ENCODE results near the gene CTNNA3. TPM values are rescaled to one million over a fixed set of nuclear protein-coding genes. Genes with fewer than 3 reads are reported as not detected.

CTNNA3 gene
- total RNA-seq, 1 donor from 2014 or later: 159 TPM

DNA sequence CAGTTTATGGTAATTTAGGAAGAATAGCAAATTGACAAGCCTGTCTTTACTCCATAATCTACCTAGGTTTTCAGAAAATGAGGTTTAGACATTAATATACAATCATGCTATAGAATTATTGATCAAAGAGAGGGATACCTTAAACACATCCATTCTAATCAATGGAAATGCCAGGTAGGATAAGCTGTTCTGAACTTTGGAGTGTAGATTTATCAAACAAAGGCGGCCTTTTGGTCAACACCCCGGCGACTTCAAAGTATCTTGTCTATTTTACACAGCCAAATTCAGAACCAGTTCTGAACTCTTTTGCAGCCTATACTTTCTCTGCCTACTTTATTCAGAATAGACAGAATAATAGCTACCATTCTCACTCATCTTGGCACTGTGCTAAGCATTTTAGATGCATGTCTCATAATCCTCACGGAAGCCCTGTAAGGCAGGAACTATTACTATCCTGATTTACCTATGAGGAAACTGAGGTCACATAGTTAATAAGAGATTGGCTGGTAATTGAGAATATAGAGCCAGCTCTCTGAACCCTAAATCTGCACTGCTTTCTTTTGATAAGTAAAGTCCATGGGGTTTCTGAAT, 1412.0 kb downstream of the CTNNA3 start:
- no peak for DNase-seq
- TF ChIP-seq, protein P1, sequence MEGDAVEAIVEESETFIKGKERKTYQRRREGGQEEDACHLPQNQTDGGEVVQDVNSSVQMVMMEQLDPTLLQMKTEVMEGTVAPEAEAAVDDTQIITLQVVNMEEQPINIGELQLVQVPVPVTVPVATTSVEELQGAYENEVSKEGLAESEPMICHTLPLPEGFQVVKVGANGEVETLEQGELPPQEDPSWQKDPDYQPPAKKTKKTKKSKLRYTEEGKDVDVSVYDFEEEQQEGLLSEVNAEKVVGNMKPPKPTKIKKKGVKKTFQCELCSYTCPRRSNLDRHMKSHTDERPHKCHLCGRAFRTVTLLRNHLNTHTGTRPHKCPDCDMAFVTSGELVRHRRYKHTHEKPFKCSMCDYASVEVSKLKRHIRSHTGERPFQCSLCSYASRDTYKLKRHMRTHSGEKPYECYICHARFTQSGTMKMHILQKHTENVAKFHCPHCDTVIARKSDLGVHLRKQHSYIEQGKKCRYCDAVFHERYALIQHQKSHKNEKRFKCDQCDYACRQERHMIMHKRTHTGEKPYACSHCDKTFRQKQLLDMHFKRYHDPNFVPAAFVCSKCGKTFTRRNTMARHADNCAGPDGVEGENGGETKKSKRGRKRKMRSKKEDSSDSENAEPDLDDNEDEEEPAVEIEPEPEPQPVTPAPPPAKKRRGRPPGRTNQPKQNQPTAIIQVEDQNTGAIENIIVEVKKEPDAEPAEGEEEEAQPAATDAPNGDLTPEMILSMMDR (IDR thresholded peaks at IDR 0.05; ENCODE audit: borderline replicate concordance): no peak
- Histone ChIP-seq H3K9me3 (replicated peaks) (no peaks in the 10 kb centered on the region), H3K36me3 (no peaks in the 10 kb centered on the region), H3K4me3 (no peak overlapping the region), H3K27me3 (ENCODE audit: low read depth) (no peaks in the 10 kb centered on the region), H3K4me1 (no peaks in the 10 kb centered on the region), H3K27ac (replicated peaks) (no peak overlapping the region)
- intact Hi-C loops (cut with micrococcal nuclease): no loop called here

DNA sequence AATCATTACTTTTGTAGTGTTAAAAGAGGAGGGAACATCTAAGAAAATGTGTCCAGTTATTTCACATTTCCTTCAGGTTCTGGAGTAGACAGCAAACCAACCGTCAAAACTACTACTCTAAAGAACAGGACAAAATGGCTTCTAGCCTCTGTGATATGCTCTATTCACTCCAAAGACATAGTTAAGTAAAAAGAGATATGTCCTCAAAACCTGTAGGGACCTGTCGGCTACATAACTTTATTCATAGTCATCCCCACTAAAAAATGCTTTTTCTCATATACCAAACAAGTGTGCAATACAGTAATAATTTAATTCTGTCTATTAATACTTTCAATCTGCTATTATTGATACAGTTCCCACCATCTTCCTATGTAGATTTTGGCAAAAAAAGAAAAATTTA, 1412.9 kb downstream of the CTNNA3 start:
- no peaks in the 10 kb centered on the region for H3K9me3 ChIP-seq (replicated peaks)
- H3K27ac ChIP-seq (replicated peaks): no peak overlapping the region
- DNase-seq: no peak
- H3K27me3 ChIP-seq (ENCODE audit: low read depth): no peaks in the 10 kb centered on the region
- H3K4me3 ChIP-seq: no peak overlapping the region
- no peaks in the 10 kb centered on the region for H3K4me1 ChIP-seq
- TF ChIP-seq, protein P1 (IDR thresholded peaks at IDR 0.05; ENCODE audit: borderline replicate concordance): no peak
- intact Hi-C loops (cut with micrococcal nuclease): no loop called here
- no peaks in the 10 kb centered on the region for H3K36me3 ChIP-seq

DNA sequence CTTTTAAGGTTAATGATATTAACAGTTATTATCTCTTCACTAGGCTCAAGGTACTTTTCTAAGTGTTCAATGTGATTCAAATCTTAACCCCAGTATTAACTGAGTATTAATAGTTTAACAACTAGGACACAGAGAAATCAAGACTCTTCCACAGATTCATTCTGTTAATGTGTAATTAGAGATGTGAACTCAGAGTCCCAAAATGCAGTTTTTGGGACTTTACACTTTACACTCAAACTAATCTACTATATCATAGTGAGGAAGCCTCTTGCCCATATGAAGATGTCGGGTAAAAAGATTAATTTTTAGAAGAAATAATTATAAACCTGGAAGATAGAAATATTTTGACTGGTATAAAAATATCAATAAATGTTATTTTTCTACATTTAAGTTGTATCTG, 1414.7 kb downstream of the CTNNA3 start:
- no peak for DNase-seq
- H3K27ac ChIP-seq (replicated peaks): no peak overlapping the region
- no peaks in the 10 kb centered on the region for H3K9me3 ChIP-seq (replicated peaks)
- TF ChIP-seq, protein P1 (IDR thresholded peaks at IDR 0.05; ENCODE audit: borderline replicate concordance): no peak
- H3K4me3 ChIP-seq: no peak overlapping the region
- intact Hi-C loops (cut with micrococcal nuclease): no loop called here
- H3K27me3 ChIP-seq (ENCODE audit: low read depth): no peaks in the 10 kb centered on the region
- no peaks in the 10 kb centered on the region for H3K36me3 ChIP-seq
- no peaks in the 10 kb centered on the region for H3K4me1 ChIP-seq

GRCh38 chr10:66277481-66277880, 1418.5 kb downstream of the CTNNA3 start:
- TF ChIP-seq, protein P1 (IDR thresholded peaks at IDR 0.05; ENCODE audit: borderline replicate concordance): no peak
- Histone ChIP-seq H3K27me3 (ENCODE audit: low read depth) (no peaks in the 10 kb centered on the region), H3K36me3 (no peaks in the 10 kb centered on the region), H3K4me3 (no peak overlapping the region), H3K9me3 (replicated peaks) (no peaks in the 10 kb centered on the region), H3K27ac (replicated peaks) (no peak overlapping the region), H3K4me1 (no peaks in the 10 kb centered on the region)
- intact Hi-C loops (cut with micrococcal nuclease): no loop called here
- no peak for DNase-seq

DNA sequence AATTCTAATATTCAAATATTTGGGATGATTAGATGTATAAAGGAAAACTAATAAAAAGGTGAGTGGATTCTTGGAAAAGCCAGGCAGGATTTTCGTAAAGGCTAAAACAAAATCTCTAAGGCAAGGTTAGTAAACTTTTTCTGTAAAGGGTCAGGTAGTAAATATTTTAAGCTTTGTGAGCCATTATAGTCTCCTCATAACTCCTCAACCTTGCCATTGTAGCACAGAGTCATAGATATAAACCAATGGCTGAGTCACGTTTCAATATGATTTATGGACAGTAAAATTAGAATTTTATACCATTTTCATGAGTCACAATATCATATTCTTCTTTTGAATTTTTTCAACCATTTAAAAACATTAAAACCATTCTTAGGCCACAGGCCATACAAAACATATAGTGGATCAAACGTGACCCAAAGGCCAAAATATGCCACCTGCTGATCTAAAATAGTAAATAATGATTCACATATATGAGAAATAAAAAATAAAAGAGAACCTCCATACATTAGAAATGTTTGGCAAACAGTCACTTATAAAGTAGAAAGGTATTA, 1422.0 kb downstream of the CTNNA3 start:
- TF ChIP-seq, protein P1 (IDR thresholded peaks at IDR 0.05; ENCODE audit: borderline replicate concordance): no peak
- Histone ChIP-seq H3K27ac (replicated peaks) (no peak overlapping the region), H3K27me3 (ENCODE audit: low read depth) (no peaks in the 10 kb centered on the region), H3K9me3 (replicated peaks) (no peaks in the 10 kb centered on the region), H3K4me3 (no peak overlapping the region), H3K4me1 (no peaks in the 10 kb centered on the region), H3K36me3 (no peaks in the 10 kb centered on the region)
- no peak for DNase-seq
- intact Hi-C loops (cut with micrococcal nuclease): no loop called here
